GM18519 (cell line): Measurements from ENCODE around the gene PROCA1.
"Not testable (repeated sequence)": the region's sequence is repeated elsewhere in the genome, so short reads cannot be mapped to it uniquely, and the experiment has no call there.

Source experiments
- ATAC-seq: cut with Tn5 transposase; IDR thresholded peaks from one replicate; pipeline ENCODE4 v1.9.1; 2021; ENCODE audit warnings: mild to moderate bottlenecking, moderate library complexity; ENCODE audit not compliant: unreplicated experiment, low FRiP score

The PROCA1 gene

GRCh38 chr17:28726226-28726626 is 14.5 kb upstream of the PROCA1 start, which contains the start of gene TLCD1:
Gene TLCD1 (minus strand): TSS chr17:28726233. CDS start chr17:28726097, 136 bp downstream.
- no peak for ATAC-seq

- ATAC-seq: no peak
These were observed 14.1 kb upstream of the PROCA1 start for GRCh38 chr17:28725660-28726225.

- no peak for ATAC-seq
These were observed 13.5 kb upstream of the PROCA1 start for GRCh38 chr17:28725166-28725659.

GRCh38 chr17:28724500-28725165 is 12.9 kb upstream of the PROCA1 start:
- ATAC-seq: no peak

- ATAC-seq: not testable (repeated sequence)
These were observed 12.3 kb upstream of the PROCA1 start for GRCh38 chr17:28723836-28724499.

- ATAC-seq: no peak
These were observed 11.6 kb upstream of the PROCA1 start for GRCh38 chr17:28723159-28723835.

- no peak for ATAC-seq
These were observed 10.9 kb upstream of the PROCA1 start for GRCh38 chr17:28722417-28723158.

- not testable (repeated sequence) for ATAC-seq
These were observed 9.3 kb upstream of the PROCA1 start for GRCh38 chr17:28720997-28721329.

- ATAC-seq: no peak
These were observed 8.7 kb upstream of the PROCA1 start for GRCh38 chr17:28720247-28720996.

GRCh38 chr17:28719021-28719433 is 7.3 kb upstream of the PROCA1 start:
- ATAC-seq: no peak

GRCh38 chr17:28718333-28719020 is 6.8 kb upstream of the PROCA1 start:
- ATAC-seq: no peak

- no peak for ATAC-seq
These were observed 6.1 kb upstream of the PROCA1 start, which contains the start of gene RAB34 for GRCh38 chr17:28717578-28718332. Gene RAB34 (minus strand): TSS chr17:28717868. CDS start chr17:28717266, 602 bp downstream.

GRCh38 chr17:28716740-28717577 is 5.3 kb upstream of the PROCA1 start:
- no peak for ATAC-seq

GRCh38 chr17:28715217-28715616 is 3.5 kb upstream of the PROCA1 start:
- ATAC-seq: no peak

GRCh38 chr17:28714281-28714680 is 2.6 kb upstream of the PROCA1 start:
- no peak for ATAC-seq

GRCh38 chr17:28712705-28713415 is 1.2 kb upstream of the PROCA1 start:
- ATAC-seq: no peak
